KOPT-K1 (cell line): ENCODE measurements around the gene H6PD.
"Not testable (repeated sequence)": the region's sequence is repeated elsewhere in the genome, so short reads cannot be mapped to it uniquely, and the experiment has no call there.

Experiments used
- H3K27ac ChIP-seq: fragments of 200-600 bp; sonication (generic); 2 replicates; pipeline ENCODE4 v1.5.1; 2016; ENCODE audit warnings: antibody characterized with exemption, mild to moderate bottlenecking, low read depth, low read length; ENCODE audit not compliant: poor library complexity, severe bottlenecking
- H3K36me3 ChIP-seq: fragments of 200-600 bp; sonication (generic); 2 replicates; pipeline ENCODE4 v1.5.1; 2017; ENCODE audit warnings: antibody characterized with exemption, mild to moderate bottlenecking, low read length, moderate library complexity; ENCODE audit not compliant: insufficient read depth
- H3K9me3 ChIP-seq: fragments of 200-600 bp; sonication (generic); 2 replicates; pipeline ENCODE4 v1.5.1; 2017; ENCODE audit warnings: antibody characterized with exemption, low read length, mild to moderate bottlenecking; ENCODE audit not compliant: insufficient read depth, poor library complexity, severe bottlenecking

H6PD gene

DNA sequence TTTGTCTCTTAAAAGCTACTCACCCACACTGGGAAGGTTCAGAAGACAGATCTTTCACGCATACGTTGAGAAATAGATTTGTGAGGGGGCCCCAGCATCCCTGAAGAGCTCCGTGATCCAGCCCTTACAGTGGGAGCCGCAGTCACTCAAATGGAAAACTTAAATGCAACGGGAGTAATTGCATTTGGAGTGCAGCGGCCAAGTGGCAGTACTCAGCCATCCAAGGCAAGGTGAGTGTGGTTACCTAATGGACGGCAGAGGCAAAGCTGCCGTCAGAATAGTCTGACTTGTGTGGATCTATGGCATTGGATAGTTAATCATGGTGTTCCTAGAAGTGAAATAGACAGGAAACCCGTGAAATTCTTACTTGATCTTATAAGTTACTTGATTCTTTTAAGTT, 63.3 kb downstream of the H6PD start:
- Histone ChIP-seq H3K27ac (no peak overlapping the region), H3K9me3 (no peaks in the 10 kb centered on the region), H3K36me3 (no peaks in the 10 kb centered on the region)

GRCh38 chr1:9298282-9298681, 63.7 kb downstream of the H6PD start:
- Histone ChIP-seq H3K27ac (no peak overlapping the region), H3K36me3 (no peaks in the 10 kb centered on the region), H3K9me3 (no peaks in the 10 kb centered on the region)

GRCh38 chr1:9299571-9300541, 65.3 kb downstream of the H6PD start:
- H3K9me3 ChIP-seq, H3K36me3 ChIP-seq, H3K27ac ChIP-seq: not testable (repeated sequence)

- no peak overlapping the region for H3K27ac ChIP-seq
- H3K36me3 ChIP-seq, result no peaks in the 10 kb centered on the region
- H3K9me3 ChIP-seq, result no peaks in the 10 kb centered on the region
These were observed 66.0 kb downstream of the H6PD start for GRCh38 chr1:9300573-9300972.

- Histone ChIP-seq H3K27ac (no peak overlapping the region), H3K9me3 (no peaks in the 10 kb centered on the region)
These were observed 68.4 kb downstream of the H6PD start for GRCh38 chr1:9302745-9303524.

GRCh38 chr1:9303916-9304315, 69.3 kb downstream of the H6PD start:
- Histone ChIP-seq H3K36me3 (no peaks in the 10 kb centered on the region), H3K9me3 (no peaks in the 10 kb centered on the region), H3K27ac (no peak overlapping the region)

More at GRCh38 chr1:9302745-9303524, 68.4 kb downstream of the H6PD start:
- H3K36me3 ChIP-seq, result no peaks in the 10 kb centered on the region

DNA sequence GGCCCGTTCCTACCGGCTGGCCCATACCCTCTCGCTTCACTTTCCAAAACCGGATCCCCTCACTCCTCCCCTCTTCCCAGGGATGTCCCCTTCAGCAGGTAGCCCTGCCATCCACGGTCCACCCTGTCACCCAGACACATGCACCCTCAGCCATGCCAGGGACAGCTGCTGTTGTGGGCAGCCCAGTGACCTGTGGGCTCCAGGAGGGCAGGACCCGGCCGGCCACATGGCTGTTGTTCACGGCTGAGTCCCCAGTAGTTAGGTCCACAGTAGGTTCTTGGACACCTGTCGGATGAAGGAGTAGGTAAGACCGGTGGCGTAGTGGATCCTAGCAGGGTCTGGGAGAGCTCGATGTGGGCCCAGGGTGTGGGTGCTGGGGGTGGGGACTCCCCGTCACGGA, 70.6 kb downstream of the H6PD start:
- Histone ChIP-seq H3K9me3 (no peaks in the 10 kb centered on the region), H3K36me3 (no peaks in the 10 kb centered on the region), H3K27ac (no peak overlapping the region)

DNA sequence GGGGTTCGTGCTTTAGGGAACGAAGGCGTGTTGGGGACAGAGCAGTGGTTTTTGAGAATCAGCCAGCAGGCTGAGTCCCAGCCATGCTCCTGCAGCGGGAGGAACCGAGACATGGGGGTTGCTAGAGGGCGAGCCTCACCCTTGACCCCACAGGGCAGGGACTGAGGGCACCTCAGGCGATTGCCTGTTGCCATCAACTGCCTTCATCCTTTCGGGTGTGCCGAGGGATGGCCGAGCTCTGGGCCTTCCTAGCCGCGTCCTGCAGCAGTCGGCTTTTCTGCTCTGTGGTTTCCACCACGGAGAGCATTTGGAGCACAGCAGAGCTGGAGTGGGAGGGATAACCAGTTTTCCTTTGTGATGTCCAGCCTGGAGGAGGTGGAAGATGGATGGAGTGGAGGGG, 71.4 kb downstream of the H6PD start:
- Histone ChIP-seq H3K9me3 (no peaks in the 10 kb centered on the region), H3K36me3 (no peaks in the 10 kb centered on the region), H3K27ac (no peak overlapping the region)

DNA sequence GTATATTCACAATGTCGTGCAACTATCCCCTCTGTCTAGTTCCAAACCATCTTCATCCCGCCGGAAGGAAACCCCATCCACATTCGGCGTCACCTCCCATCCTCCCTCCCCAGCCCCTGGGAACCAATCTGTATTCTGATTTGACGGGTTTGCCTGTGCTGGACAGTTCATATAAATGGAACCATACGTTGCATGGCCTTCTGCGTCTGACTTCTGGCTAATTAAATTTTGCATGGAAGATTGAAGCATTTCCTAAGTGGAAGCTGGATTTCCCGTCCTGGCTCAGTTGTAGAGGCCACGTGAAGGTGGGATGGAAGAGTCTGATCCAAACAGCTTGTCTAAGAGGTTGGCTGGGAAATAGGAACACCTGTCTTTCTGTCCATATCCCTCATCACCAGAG, 72.7 kb downstream of the H6PD start:
- Histone ChIP-seq H3K27ac (no peak overlapping the region), H3K36me3 (no peaks in the 10 kb centered on the region), H3K9me3 (no peaks in the 10 kb centered on the region)

- Histone ChIP-seq H3K36me3 (no peaks in the 10 kb centered on the region), H3K27ac (no peak overlapping the region), H3K9me3 (no peaks in the 10 kb centered on the region)
These were observed 73.7 kb downstream of the H6PD start for GRCh38 chr1:9308236-9308785.

DNA sequence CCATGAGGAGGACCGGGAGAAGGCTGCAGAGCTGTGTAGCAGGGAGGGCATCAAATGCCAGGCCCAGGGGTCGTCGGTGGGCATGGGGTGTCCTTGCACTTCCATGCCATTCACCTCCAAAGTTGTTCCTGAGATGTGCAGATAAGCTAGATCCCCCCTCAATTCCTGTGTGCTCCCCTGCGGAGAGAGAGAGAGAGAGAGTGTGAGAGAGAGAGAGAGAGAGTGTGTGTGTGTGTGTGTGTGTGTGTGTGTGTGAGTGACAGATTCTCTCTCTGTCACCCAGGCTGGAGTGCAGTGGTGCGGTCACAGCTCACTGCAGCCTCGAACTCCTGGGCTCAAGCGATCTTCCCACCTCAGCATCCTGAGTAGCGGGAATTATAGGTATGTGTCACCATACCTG, 74.5 kb downstream of the H6PD start:
- no peaks in the 10 kb centered on the region for H3K36me3 ChIP-seq
- H3K27ac ChIP-seq, result no peak overlapping the region
- no peaks in the 10 kb centered on the region for H3K9me3 ChIP-seq

DNA sequence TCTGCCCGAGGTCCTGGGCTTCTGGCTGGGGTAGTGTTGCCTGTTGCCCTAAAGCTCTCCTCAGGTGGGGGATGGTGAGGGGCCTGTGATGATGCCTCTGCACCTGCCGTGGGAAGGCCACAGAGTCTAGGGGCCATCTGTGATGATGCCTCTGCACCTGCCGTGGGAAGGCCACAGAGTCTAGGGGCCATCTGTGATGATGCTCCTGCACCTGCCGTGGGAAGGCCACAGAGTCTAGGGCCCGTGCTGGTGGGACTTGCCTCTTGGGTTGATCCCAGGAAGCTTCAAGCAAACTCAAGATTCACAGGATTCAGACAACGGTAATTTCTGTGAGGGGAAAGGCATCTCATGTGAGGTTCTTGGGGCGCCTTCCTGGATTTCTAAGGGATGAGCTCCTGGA, 75.4 kb downstream of the H6PD start:
- no peaks in the 10 kb centered on the region for H3K9me3 ChIP-seq
- H3K27ac ChIP-seq, result no peak overlapping the region
- no peaks in the 10 kb centered on the region for H3K36me3 ChIP-seq

DNA sequence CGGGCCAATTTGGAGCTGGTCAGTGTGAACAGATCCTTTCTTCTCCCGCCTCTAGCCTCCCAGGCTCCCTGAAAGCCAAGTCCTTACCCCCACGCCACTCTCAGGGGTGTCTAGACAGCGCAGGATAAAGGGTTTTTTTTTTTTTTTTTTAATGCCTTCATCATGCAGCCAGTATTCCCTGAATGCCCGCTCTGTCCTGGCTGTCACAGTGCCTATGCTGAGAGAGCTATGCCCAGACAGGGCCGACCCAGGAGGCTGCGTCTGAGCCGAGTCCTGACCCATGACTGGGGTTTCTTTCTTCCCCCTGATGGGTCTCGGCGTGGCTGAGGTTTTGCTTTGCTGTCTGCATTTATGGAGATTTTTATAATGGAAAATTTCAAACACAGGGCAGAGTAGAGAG, 76.5 kb downstream of the H6PD start:
- Histone ChIP-seq H3K9me3 (no peaks in the 10 kb centered on the region), H3K36me3 (no peaks in the 10 kb centered on the region)

GRCh38 chr1:9311479-9311878, 76.9 kb downstream of the H6PD start:
- Histone ChIP-seq H3K9me3 (no peaks in the 10 kb centered on the region), H3K27ac (no peak overlapping the region), H3K36me3 (no peaks in the 10 kb centered on the region)

More for the DNA sequence above, 76.5 kb downstream of the H6PD start:
- no peak overlapping the region for H3K27ac ChIP-seq

- Histone ChIP-seq H3K9me3 (no peaks in the 10 kb centered on the region), H3K27ac (no peak overlapping the region), H3K36me3 (no peaks in the 10 kb centered on the region)
These were observed 77.7 kb downstream of the H6PD start for GRCh38 chr1:9312168-9312720.
